ENCODE measurements around the gene RRH. TPM values are rescaled to one million over a fixed set of nuclear protein-coding genes. Genes with fewer than 3 reads are reported as not detected.

Gene RRH
- total RNA-seq, 1 experiment from 2014 or later, result 0.52 TPM

DNA sequence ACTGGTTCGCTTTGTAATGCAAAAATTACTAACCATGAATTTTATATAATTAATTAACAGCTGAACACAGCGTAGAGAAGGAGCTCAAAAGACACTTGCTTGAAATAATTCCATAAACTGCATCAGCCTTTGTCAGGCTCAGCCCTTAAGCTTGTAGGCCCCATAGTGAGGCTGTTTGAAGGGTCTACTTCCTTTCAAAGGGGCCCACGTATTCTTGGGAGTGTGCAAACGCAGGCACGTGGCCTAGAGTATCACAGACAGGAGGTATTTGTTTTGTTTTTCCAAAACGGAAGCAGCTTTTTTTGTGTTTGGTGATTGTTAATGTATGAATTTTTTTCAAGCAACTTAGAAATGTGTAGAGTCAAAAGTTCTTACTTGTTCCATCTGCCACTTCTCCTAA is 59.3 kb downstream of the RRH start:
- DNase-seq (ENCODE audit: low spot score), result no peak

DNA sequence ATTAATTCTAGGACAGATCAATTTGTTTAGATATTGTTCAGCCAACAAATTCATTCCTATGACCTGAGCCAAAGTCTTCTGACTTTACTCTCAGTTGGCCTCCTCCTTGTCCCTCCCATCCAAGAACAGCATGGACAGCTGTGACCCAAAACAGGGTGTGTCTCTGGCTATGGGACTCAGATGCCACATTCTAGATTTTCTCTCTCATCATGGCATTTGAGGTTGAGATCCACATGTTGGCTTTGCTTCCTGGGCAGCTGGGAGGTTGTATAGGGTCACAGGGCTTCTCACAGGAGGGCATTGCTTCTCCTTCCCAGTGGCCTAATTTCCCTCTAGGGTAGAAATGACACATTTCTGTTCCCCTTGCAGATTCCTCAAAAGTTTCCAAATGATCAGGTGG is 62.3 kb downstream of the RRH start:
- DNase-seq (ENCODE audit: low spot score), result no peak

Other genes with a start within 250 kb of the RRH start
- gene CASP6, start 124.5 kb upstream of the RRH start, total RNA-seq (2014; rRNA removed; shearing (Covaris generic)), result 73.2 and 74.0 TPM in 2 replicates
- 19.9 and 29.4 TPM in 2 replicates for gene PLA2G12A, start 97.9 kb upstream of the RRH start, total RNA-seq (2014; rRNA removed; shearing (Covaris generic))
- gene CFI, start 26.0 kb upstream of the RRH start, total RNA-seq (2014; rRNA removed; shearing (Covaris generic)), result 1.1 TPM in 1 of 2 replicates, not detected in the other
- gene GAR1, start 12.2 kb upstream of the RRH start, total RNA-seq (2014; rRNA removed; shearing (Covaris generic)), result 6.3 and 14.5 TPM in 2 replicates
- not detected in 2 replicates for gene LRIT3, start 20.1 kb downstream of the RRH start, total RNA-seq (2014; rRNA removed; shearing (Covaris generic))
- 5.5 and 8.0 TPM in 2 replicates for gene EGF, start 84.9 kb downstream of the RRH start, total RNA-seq (2014; rRNA removed; shearing (Covaris generic))

All from A172 (cell line).